NCI-H82 treated with DMSO at 0.1 percent for 48 hours (cell line): Measurements from ENCODE around the gene FOXS1.

Source experiments
- DNase-seq: peaks from one replicate; lab custom pipeline; 2025; ENCODE audit not compliant: unreplicated experiment; lab: John Stamatoyannopoulos, UW

FOXS1 gene

GRCh38 chr20:31845300-31845863 lies at the start of gene FOXS1:
FOXS1 (minus strand) TSS chr20:31845604; CDS start chr20:31845542, 62 bp downstream.
- no peak for DNase-seq

DNA sequence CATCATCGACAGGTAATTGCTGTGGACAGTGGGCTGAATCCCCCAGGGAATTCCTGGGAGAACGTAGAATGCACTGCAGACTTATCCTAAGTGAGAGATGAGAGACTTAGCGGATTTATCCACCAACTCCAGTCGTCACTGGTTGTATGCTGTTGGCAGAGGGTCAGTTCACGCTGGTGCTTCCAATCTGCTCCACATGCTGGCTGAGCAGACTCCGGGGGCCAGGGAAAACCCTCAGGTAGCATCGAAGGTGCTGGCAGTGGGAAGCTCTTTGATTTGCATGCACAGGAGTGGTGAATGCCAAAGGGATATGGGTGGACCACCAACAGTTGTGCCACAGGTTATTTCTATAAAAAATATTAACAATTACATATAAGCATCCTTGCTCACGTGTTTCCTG lies 45.2 kb upstream of the FOXS1 start:
- DNase-seq, result no peak

DNA sequence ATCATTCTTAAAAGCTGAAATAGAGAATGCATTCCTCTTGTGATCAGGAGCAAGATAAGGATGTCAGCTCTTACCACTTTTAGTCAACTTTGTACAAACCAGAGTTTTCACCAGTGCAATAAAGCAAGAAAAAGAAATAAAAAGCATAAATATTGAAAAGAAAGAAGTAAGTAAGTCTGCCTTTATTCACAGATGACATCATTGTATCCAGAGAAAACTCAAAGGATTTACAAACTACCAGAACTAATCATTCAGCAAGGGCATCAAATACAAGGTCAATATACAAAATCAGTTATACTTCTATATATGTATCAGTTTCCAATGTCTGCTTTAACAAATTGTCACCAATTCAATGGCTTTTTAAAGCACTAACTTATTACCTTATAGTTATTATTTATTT lies 38.4 kb upstream of the FOXS1 start:
- no peak for DNase-seq

GRCh38 chr20:31881945-31882344 lies 36.5 kb upstream of the FOXS1 start:
- no peak for DNase-seq

DNA sequence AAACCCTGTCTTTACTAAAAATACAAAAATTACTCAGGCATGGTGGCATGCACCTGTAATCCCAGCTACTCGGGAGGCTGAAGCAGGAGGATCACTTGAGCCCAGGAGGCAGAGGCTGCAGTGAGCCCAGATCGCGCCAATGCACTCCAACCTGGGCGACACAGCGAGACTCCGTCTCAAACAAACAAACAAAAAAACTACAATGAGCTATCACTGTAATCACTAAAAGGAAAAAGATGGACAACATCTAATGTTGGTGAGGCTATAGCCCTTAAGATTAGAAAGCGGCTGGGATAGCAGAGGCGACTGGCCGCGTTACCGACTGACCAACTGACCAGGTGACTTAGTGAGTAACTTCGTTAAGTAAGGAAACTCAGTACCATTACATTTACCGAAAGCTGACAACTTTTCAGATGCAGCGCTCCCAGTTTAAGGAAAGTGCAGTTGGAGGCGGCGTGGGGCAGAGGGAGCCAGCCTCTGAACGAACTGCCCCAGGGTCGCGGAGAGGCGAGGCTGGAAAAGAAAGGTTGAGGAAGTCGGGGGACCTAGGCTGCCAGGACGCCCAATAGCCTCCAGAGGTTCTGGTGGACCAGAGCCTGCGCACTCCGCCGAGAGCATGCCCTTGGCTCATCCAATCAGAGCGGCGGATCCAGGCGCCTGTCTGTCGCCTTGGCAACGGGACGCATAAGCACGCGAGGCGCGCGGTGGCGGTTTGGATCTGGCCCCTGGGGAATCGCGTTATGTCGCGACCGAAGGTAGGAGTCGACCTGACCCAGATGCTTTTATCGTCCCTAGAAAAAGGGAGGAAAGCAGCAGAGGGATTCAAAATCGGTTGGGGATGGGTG lies 34.0 kb upstream of the FOXS1 start:
- peak; percentile 86 for DNase-seq

DNA sequence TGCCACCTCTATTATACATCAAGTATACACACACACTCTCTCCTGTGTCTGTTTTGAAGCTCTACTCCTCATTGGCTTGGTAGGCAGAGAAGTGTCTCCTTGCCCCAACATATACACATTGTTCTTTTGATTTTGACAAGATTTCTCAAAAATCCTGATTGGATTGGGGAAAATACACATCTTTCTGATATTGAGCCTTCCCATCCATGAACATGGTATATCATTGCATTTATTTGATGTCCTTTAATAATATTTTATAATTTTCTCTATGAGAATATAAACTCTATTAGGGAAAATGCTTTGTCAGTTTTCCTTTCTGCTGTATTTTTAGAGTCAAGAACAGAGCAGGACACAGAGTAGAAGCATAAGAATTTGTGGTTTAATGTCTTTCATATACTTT lies 32.3 kb upstream of the FOXS1 start:
- no peak for DNase-seq

DNA sequence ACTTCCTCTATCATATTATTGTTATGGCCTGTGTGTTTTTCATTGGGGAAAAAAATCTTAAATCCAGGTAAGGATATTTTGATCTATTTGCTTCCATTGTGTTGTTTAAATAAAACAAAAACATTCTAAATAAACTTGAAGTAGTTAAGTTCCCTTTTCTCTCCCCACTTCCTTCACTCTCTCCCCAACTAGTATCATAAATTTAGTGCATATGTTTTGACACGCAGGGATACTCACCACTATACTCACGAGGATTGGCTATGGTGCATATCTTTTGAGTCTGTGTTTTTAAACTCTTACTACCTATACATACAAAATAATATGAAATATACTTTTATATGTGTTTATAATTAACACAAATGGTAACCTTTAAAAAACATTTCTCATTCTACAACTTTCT lies 30.3 kb upstream of the FOXS1 start:
- no peak for DNase-seq

DNA sequence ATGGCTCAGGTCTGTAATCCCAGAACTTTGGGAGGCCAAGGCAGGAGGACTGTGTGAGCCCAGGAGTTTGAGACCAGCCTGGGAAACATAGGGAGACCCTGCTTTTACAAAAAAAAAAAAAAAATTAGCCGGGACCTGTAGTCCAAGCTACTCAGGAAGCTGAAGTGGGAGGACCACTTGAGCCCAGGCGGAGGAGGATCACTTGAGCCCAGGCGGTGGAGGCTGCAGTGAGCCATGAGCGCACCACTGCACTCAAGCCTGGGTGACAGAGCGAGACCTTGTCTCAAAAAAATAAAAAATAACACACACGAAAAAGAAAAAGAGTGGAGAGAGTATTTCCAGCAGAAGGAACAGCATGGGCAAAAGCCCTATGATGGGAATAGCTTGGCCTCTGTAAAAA lies 27.0 kb upstream of the FOXS1 start:
- no peak for DNase-seq

DNA sequence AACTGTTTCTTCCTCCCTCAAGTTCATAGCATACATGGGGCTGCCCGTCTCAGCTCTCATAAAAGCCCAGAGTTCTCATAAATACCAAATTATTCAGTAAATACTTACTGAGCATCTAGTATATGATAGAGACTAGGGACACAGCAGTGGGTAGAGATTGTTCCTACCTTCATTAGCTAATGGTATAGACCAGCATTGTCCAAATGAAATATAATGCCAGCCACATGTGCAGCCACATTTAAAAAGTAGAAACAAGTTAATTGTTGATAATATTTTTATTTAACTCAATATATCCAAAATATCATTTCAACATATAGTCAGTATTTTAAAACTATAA lies 26.2 kb upstream of the FOXS1 start:
- no peak for DNase-seq

- no peak for DNase-seq
Measured at GRCh38 chr20:31870726-31871617, 25.6 kb upstream of the FOXS1 start.

GRCh38 chr20:31869942-31870725 lies 24.7 kb upstream of the FOXS1 start, which contains the start of the genes DUSP15 and TTLL9:
DUSP15 (minus strand) TSS chr20:31870527; CDS start chr20:31870337, 190 bp downstream.
TTLL9 (plus strand) TSS chr20:31870634; CDS start chr20:31871127, 493 bp downstream.
- no peak for DNase-seq

DNA sequence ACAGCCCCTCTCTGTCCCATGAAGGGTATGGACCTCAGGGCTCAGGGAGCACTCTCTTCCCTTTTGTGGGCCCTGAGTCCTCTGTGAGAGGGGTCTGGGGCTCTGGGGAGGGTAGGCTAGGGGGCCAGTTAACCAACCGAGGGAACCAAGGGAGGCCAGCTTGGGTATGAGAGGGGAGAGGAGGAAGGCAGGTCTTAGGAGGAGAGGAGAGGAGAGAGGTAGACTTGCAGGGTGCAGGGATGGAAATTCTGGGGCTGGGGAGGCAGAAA lies 24.2 kb upstream of the FOXS1 start:
- DNase-seq, result no peak

DNA sequence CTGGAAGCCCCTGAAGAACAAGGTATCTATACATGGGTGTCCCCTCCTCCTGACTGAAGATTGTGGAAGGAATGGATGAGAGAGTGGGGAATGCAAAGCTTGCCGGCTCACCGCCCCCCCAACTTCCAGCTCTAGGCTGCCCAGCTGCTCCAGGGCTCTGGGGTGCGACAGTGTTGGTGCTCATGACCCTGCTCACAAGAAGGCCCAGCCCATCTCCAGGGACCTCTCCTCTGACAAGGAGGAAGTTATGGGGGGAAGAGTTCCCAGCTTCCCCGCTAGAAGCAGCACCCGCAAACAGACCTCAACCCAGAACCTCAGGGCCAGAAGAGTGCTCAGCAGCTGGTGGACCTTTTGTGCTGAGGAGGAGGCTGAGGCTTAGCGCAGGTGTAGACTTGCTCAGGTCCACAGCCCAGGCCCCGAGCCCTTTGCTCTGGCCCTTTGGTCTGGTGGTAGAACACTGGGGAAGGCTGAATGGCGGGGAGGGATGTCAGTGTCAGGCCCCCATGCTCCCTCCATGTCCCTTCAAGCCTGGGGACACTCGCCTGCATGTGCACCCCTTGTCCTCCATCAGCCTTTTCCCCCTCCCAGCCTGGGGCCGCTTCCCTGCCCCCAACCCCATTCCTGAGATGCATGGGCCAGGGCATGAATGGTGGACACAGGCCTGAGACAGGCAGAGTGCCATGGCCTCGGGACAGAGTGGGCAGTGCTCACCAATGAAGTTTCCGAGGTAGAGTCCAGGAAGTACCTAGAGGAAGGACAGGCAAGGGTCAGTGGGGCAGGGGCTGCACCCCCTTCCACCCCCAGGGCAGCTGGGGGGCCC lies 23.7 kb upstream of the FOXS1 start:
- DNase-seq, result no peak

GRCh38 chr20:31866221-31866620 lies 20.8 kb upstream of the FOXS1 start:
- no peak for DNase-seq

DNA sequence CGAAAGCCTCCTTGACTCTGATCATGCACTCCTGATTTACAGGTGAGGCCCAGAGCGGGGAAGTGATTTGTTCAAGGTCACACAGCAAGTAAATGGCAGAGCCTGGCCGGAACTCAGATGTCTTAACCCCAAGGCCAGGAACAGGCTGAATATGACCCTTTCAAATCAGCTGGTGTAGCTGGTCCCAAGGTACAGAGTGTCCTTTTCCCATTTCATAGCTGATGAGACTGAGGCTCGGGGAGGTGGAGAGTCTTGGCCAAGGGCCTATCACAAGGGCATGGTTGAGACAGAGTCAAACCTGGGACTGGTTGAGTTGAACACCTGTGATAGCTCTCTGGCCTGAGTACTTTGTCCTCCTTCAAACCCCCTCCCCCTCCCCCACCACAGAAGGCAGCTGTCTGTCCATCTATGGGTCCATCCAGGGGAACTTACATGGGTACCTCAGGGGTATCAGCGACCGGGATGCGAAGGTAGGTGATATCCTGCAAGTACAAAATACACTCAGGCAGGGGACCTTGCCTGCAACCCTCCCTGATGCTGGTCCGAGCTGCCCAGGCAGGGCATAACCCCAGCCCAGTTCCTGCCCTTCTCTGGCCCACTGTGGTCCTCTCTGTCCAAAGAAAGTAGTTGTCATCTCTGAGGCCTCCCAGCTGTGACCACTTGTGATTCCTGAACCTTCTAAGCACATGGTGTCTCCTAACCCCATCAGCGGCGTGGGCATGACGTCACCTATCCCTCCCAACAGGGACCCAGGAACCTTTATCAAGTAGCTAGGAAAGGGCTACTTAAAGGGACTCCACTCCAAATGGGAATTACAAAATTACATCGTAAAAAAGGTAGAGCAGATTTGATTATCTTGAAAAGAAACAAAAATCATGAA lies 19.4 kb upstream of the FOXS1 start:
- no peak for DNase-seq

GRCh38 chr20:31863296-31864085 lies 18.1 kb upstream of the FOXS1 start:
- DNase-seq, result no peak

- no peak for DNase-seq
Measured at GRCh38 chr20:31862506-31862905, 17.1 kb upstream of the FOXS1 start.

DNA sequence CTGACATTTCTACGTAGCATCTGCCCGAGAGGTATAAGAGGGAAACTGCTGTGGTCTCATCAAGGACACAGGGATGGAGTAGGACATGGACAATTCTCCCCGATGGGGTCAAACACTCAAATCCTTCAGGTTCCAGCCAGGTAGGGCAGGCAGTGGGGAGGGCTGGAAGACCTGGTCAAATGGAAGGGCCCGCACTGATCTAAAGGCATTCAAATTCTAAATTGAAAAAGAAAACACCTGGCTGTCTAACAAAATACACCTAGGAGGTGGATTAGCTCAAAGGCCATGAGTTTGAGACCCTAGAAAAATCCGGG lies 16.7 kb upstream of the FOXS1 start:
- no peak for DNase-seq
